HG03039 (cell line): ENCODE data around the gene LIPC.

Experiments
- ATAC-seq: cut with Tn5 transposase; IDR thresholded peaks from one replicate; pipeline ENCODE4 v1.9.1; 2021; ENCODE audit warnings: mild to moderate bottlenecking, moderate library complexity; ENCODE audit not compliant: unreplicated experiment

The LIPC gene

GRCh38 chr15:58431221-58432149 lies at the start of gene LIPC:
LIPC (plus strand) TSS chr15:58431991; CDS start chr15:58432033, 42 bp downstream.
- ATAC-seq = no peak

- ATAC-seq = no peak
Observed at GRCh38 chr15:58383876-58384275, 47.9 kb upstream of the LIPC start.

- no peak for ATAC-seq
Observed at GRCh38 chr15:58384667-58385066, 47.1 kb upstream of the LIPC start.

- no peak for ATAC-seq
Observed at GRCh38 chr15:58386081-58386480, 45.7 kb upstream of the LIPC start.

- no peak for ATAC-seq
Observed at GRCh38 chr15:58386641-58387040, 45.1 kb upstream of the LIPC start.

- ATAC-seq = no peak
Observed at GRCh38 chr15:58387130-58387529, 44.7 kb upstream of the LIPC start.

- ATAC-seq = no peak
Observed at GRCh38 chr15:58388211-58388610, 43.6 kb upstream of the LIPC start.

- no peak for ATAC-seq
Observed at GRCh38 chr15:58390118-58390517, 41.7 kb upstream of the LIPC start.

GRCh38 chr15:58390655-58391054 lies 41.1 kb upstream of the LIPC start:
- ATAC-seq = no peak

GRCh38 chr15:58391088-58391487 lies 40.7 kb upstream of the LIPC start:
- no peak for ATAC-seq

- ATAC-seq = no peak
Observed at GRCh38 chr15:58392141-58392540, 39.6 kb upstream of the LIPC start.

GRCh38 chr15:58392611-58393161 lies 39.1 kb upstream of the LIPC start:
- no peak for ATAC-seq

GRCh38 chr15:58393241-58393662 lies 38.5 kb upstream of the LIPC start:
- ATAC-seq = no peak

- no peak for ATAC-seq
Observed at GRCh38 chr15:58396181-58396580, 35.6 kb upstream of the LIPC start.

- no peak for ATAC-seq
Observed at GRCh38 chr15:58398071-58398470, 33.7 kb upstream of the LIPC start.

GRCh38 chr15:58398643-58399042 lies 33.1 kb upstream of the LIPC start:
- no peak for ATAC-seq

GRCh38 chr15:58399739-58400138 lies 32.1 kb upstream of the LIPC start:
- ATAC-seq = no peak

GRCh38 chr15:58401276-58401675 lies 30.5 kb upstream of the LIPC start:
- no peak for ATAC-seq

GRCh38 chr15:58401991-58402649 lies 29.7 kb upstream of the LIPC start:
- ATAC-seq = no peak

GRCh38 chr15:58403581-58403980 lies 28.2 kb upstream of the LIPC start:
- ATAC-seq = no peak

GRCh38 chr15:58404020-58404419 lies 27.8 kb upstream of the LIPC start:
- ATAC-seq = no peak

- no peak for ATAC-seq
Observed at GRCh38 chr15:58404722-58405121, 27.1 kb upstream of the LIPC start.
